Smooth muscle cell (in vitro differentiated cells): ENCODE measurements around the gene TXNRD1. TPM values are rescaled to one million over a fixed set of nuclear protein-coding genes. Genes with fewer than 3 reads are reported as not detected.

ENCODE experiments used
- DNase-seq: peaks from one replicate; lab custom pipeline; 2025; ENCODE audit not compliant: unreplicated experiment; lab: John Stamatoyannopoulos, UW
- H2AFZ ChIP-seq: fragments of 200-600 bp; sonication (generic); 2 replicates; pipeline ENCODE4 v1.6.0; 2016; ENCODE audit warnings: antibody characterized with exemption, low read depth, mild to moderate bottlenecking
- H3F3A ChIP-seq: fragments of 200-600 bp; sonication (generic); 2 replicates; pipeline ENCODE4 v1.6.0; 2017; ENCODE audit warnings: antibody characterized with exemption, low read depth
- H3K27ac ChIP-seq: fragments of 200-600 bp; sonication (generic); 2 replicates; pipeline ENCODE4 v1.5.1; 2016; ENCODE audit warnings: low read depth, mild to moderate bottlenecking
- H3K27me3 ChIP-seq: fragments of 200-600 bp; sonication (generic); 2 replicates; pipeline ENCODE4 v1.6.1; 2016; ENCODE audit warnings: low read depth, mild to moderate bottlenecking
- H3K36me3 ChIP-seq: fragments of 200-600 bp; sonication (generic); 2 replicates; pipeline ENCODE4 v1.5.1; 2016; ENCODE audit warnings: low read depth
- H3K4me1 ChIP-seq: fragments of 200-600 bp; sonication (generic); 2 replicates; pipeline ENCODE4 v1.5.1; 2016; ENCODE audit warnings: low read depth
- H3K4me2 ChIP-seq: fragments of 200-600 bp; sonication (generic); 2 replicates; pipeline ENCODE4 v1.6.0; 2016; ENCODE audit warnings: mild to moderate bottlenecking
- H3K4me3 ChIP-seq: fragments of 200-600 bp; sonication (generic); 2 replicates; pipeline ENCODE4 v1.5.1; 2016; ENCODE audit warnings: mild to moderate bottlenecking
- H3K79me2 ChIP-seq: fragments of 200-600 bp; sonication (generic); 2 replicates; pipeline ENCODE4 v1.6.0; 2016; ENCODE audit warnings: low read depth, mild to moderate bottlenecking
- H3K9ac ChIP-seq: fragments of 200-600 bp; sonication (generic); 2 replicates; pipeline ENCODE4 v1.6.0; 2016; ENCODE audit warnings: low read depth
- H3K9me3 ChIP-seq: fragments of 200-600 bp; sonication (generic); replicated peaks from 2 replicates; pipeline ENCODE4 v1.5.1; 2016; ENCODE audit warnings: low read depth
- H4K20me1 ChIP-seq: fragments of 200-600 bp; sonication (generic); 2 replicates; pipeline ENCODE4 v1.6.0; 2016; ENCODE audit warnings: low read depth
- CTCF ChIP-seq: fragments of 200-600 bp; sonication (generic); IDR thresholded peaks from 2 replicates; pipeline ENCODE4 v1.5.1; 2017; ENCODE audit warnings: borderline replicate concordance, mild to moderate bottlenecking, antibody characterized with exemption; ENCODE audit not compliant: insufficient read depth, poor library complexity, severe bottlenecking
- WGBS: methylation state at CpG from one replicate; pipeline ENCODE4 v1.1.7; 2016; ENCODE audit warnings: low lambda C conversion rate; 5-methylcytosine and 5-hydroxymethylcytosine counted together
- polyA plus RNA-seq: library from polyadenylated mRNA; unstranded; fragments of >200 nt; fragmentation: Nextera tagmentation; extraction: Ambion mirVana; gene quantifications from 2 replicates; pipeline ENCODE4 v1.2.1, GENCODE V29; 2016
- total RNA-seq: library from RNA; depleted of rRNA; stranded (reverse); fragments of >200 nt; gene quantifications from 2 replicates; pipeline ENCODE4 v1.2.3, GENCODE V29; 2014

TXNRD1 gene
- total and polyA plus RNA-seq, 2 experiments from 2014 or later: 31.1 to 61.7 TPM

- DNase-seq: no peak
- H2AFZ ChIP-seq: no peak overlapping the region
- H3K4me1 ChIP-seq: no peaks in the 10 kb centered on the region
- TF ChIP-seq CTCF: no peak
- no peak overlapping the region for H3K4me3 ChIP-seq
- WGBS: 95% methylated on average over 6 of the region's 6 CpGs
- H3K9me3 ChIP-seq: no peaks in the 10 kb centered on the region
- H3K4me2 ChIP-seq: no peak overlapping the region
- no peaks in the 10 kb centered on the region for H3K79me2 ChIP-seq
- H3K9ac ChIP-seq: no peak overlapping the region
- peaks cover 8% of the 10 kb centered on the region for H3K36me3 ChIP-seq
- H4K20me1 ChIP-seq: peaks cover 8% of the 10 kb centered on the region
- H3K27ac ChIP-seq: no peak overlapping the region
- H3F3A ChIP-seq: no peaks in the 10 kb centered on the region
- no peaks in the 10 kb centered on the region for H3K27me3 ChIP-seq
Measured at GRCh38 chr12:104340925-104341611, 125.5 kb downstream of the TXNRD1 start.

GRCh38 chr12:104342147-104342546 is 126.6 kb downstream of the TXNRD1 start:
- H3K4me3 ChIP-seq: no peak overlapping the region
- H3K36me3 ChIP-seq: peaks cover 8% of the 10 kb centered on the region
- H3K27ac ChIP-seq: no peak overlapping the region
- H3K27me3 ChIP-seq: no peaks in the 10 kb centered on the region
- no peak overlapping the region for H3K4me2 ChIP-seq
- WGBS: 96% methylated on average over 2 of the region's 2 CpGs
- TF ChIP-seq CTCF: no peak
- no peak for DNase-seq
- no peak overlapping the region for H2AFZ ChIP-seq
- no peaks in the 10 kb centered on the region for H3K9me3 ChIP-seq
- H3K79me2 ChIP-seq: no peaks in the 10 kb centered on the region
- H3K9ac ChIP-seq: no peak overlapping the region
- H4K20me1 ChIP-seq: peaks cover 8% of the 10 kb centered on the region
- no peaks in the 10 kb centered on the region for H3F3A ChIP-seq
- H3K4me1 ChIP-seq: no peaks in the 10 kb centered on the region

- peaks cover 8% of the 10 kb centered on the region for H3K36me3 ChIP-seq
- no peak overlapping the region for H3K9ac ChIP-seq
- H3F3A ChIP-seq: no peaks in the 10 kb centered on the region
- H4K20me1 ChIP-seq: peaks cover 8% of the 10 kb centered on the region
- no peaks in the 10 kb centered on the region for H3K9me3 ChIP-seq
- no peak overlapping the region for H3K27ac ChIP-seq
- no peaks in the 10 kb centered on the region for H3K4me1 ChIP-seq
- TF ChIP-seq CTCF: no peak
- H3K79me2 ChIP-seq: no peaks in the 10 kb centered on the region
- no peak overlapping the region for H3K4me3 ChIP-seq
- H2AFZ ChIP-seq: no peak overlapping the region
- H3K4me2 ChIP-seq: no peak overlapping the region
- H3K27me3 ChIP-seq: no peaks in the 10 kb centered on the region
- no peak for DNase-seq
- 88% methylated on average over 12 of the region's 12 CpGs for WGBS
Measured at GRCh38 chr12:104342635-104343249, 127.2 kb downstream of the TXNRD1 start.

- no peak overlapping the region for H3K27ac ChIP-seq
- peaks cover 5% of the 10 kb centered on the region for H3K36me3 ChIP-seq
- no peak overlapping the region for H2AFZ ChIP-seq
- H3K4me3 ChIP-seq: no peak overlapping the region
- no peaks in the 10 kb centered on the region for H3K4me1 ChIP-seq
- 92% methylated on average over 2 of the region's 2 CpGs for WGBS
- H3K9ac ChIP-seq: no peak overlapping the region
- H3K27me3 ChIP-seq: no peaks in the 10 kb centered on the region
- no peaks in the 10 kb centered on the region for H3F3A ChIP-seq
- H4K20me1 ChIP-seq: peaks cover 8% of the 10 kb centered on the region
- no peaks in the 10 kb centered on the region for H3K9me3 ChIP-seq
- no peak for TF ChIP-seq CTCF
- no peak for DNase-seq
- no peak overlapping the region for H3K4me2 ChIP-seq
- no peaks in the 10 kb centered on the region for H3K79me2 ChIP-seq
Measured at GRCh38 chr12:104344682-104345081, 129.1 kb downstream of the TXNRD1 start.
